ENCODE data around the gene ITGB2.

Gene ITGB2

GRCh38 chr21:44927259-44927586 is 6.5 kb upstream of the ITGB2 start:
- no peak for DNase-seq (ENCODE audit: low read depth, low spot score)
- H3K4me3 ChIP-seq (ENCODE audit: low read depth, low read length), result no peak overlapping the region
- POLR2A ChIA-PET, result interaction anchor here (0.8 to 2.1 kb wide), 3 partner anchors 54 to 126 kb away, joined by 3 to 12 read pairs (median 5); partner anchors contain the start of genes PTTG1IP and UBE2G2
- CTCF ChIA-PET, result interaction anchor here (1.1 to 5.0 kb wide), 7 partner anchors 20 to 210 kb away, joined by 3 to 30 read pairs (median 7); partner anchors contain the start of genes PTTG1IP and UBE2G2
- TF ChIP-seq CTCF (IDR thresholded peaks at IDR 0.05; ENCODE audit: insufficient read depth, low read length, missing control alignments), result no peak

DNA sequence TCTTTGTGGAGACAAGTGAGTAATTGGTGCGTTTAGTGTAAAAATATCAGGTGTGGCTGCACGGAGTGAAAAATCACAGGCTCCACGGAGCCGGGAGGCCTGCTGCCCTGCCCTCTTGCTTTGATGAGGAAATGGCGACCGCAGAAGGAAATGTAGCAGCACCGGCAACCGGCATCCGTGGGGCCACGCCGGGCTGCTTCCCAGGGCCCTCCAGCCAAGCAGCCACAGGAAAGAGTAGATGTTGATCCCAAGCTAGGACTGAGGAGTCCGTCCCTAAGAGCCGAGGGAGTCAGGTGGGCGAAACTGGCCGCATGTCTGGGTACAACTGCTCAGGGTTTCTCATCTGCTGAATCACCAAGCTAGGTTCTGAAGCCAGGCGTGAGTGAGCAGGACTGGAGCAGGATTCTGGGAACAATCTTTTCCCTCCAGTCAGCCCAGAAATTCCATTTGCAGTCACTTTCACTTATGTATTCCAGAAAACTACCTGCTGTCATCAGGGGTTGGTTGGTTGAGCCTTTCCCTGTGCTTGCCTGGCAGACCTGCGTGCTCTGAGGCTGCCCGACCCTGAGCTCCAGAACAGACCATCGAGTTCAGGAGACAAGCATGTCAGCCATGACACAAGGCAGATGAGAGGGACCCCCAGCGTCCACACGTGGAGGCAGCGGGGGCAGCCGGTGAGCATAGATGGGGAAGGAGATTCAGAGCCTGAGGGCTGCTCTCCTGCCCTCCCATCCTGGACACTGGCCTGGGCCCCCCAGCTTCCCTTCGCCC is 5.8 kb upstream of the ITGB2 start:
- CTCF ChIA-PET, result interaction anchor here (0.8 to 5.0 kb wide), 9 partner anchors 19 to 416 kb away, joined by 3 to 30 read pairs (median 4); partner anchors contain the start of genes PTTG1IP and UBE2G2
- H3K4me3 ChIP-seq (ENCODE audit: low read depth, low read length), result no peak overlapping the region
- TF ChIP-seq CTCF (IDR thresholded peaks at IDR 0.05; ENCODE audit: insufficient read depth, low read length, missing control alignments), result no peak
- no peak for DNase-seq (ENCODE audit: low read depth, low spot score)
- POLR2A ChIA-PET, result interaction anchor here (1.4 to 2.1 kb wide), 2 partner anchors 53 to 125 kb away, joined by 3 to 12 read pairs; partner anchors contain the start of genes PTTG1IP and UBE2G2

DNA sequence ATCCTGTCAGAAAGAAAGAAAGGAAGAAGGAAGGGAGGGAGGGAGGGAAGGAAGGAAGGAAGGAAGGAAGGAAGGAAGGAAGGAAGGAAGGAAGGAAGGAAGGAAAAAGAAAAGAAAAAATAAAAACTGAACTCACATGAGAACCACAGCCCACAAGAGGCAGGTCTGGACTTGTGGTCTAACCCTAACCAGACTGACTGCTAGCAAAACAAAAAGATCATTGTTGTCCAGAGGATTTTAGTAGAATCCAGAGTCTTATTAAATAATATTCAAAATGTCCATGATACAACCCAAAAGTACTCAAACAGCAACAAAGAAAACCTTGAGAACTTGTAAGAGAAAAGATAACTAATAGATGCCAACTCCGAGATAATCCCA is 4.7 kb upstream of the ITGB2 start:
- POLR2A ChIA-PET, result no interaction called here
- TF ChIP-seq CTCF (IDR thresholded peaks at IDR 0.05; ENCODE audit: insufficient read depth, low read length, missing control alignments), result no peak

DNA sequence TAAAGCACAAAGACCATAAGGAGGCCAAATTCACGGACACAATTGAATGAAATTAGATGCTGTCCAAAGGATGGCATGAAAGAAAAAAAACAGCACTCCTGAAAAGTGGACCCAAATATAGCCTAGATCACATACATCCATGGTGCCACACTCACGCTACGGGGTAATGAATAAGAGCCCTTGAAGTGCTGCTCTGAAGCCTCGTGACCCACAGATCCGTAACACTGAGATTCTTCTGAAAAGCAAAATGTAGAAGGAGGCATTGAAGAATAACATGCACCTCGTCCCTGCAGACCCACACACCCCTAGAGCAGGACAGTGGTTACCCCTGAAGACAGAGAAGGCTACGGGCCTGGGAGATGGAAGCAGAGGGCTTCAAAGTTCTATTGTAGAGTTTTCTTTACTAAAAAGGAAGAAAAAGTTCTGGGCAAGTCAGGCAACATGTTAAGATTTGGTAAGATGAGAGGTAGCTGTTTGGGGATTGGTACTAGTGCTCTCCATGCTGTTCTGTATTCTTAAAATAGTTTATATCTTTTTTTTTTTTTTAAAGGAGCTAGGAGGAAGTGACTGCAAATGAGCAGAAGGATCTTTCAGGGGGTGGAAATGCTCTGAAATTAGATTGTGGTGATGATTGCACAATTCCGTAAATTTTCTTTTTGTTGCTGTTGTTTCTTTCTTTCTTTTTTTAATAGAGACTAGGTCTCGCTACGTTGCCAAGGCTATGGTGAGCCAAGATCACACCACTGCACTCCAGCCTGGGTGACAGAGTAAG is 4.1 kb upstream of the ITGB2 start:
- no peak for DNase-seq (ENCODE audit: low read depth, low spot score)
- ChIA-PET POLR2A (no interaction called here), CTCF (no interaction called here)
- no peak for TF ChIP-seq CTCF (IDR thresholded peaks at IDR 0.05; ENCODE audit: insufficient read depth, low read length, missing control alignments)
- no peak overlapping the region for H3K4me3 ChIP-seq (ENCODE audit: low read depth, low read length)

More for the DNA sequence above, 4.7 kb upstream of the ITGB2 start:
- H3K4me3 ChIP-seq (ENCODE audit: low read depth, low read length), result no peak overlapping the region
- CTCF ChIA-PET, result interaction anchor here (5.0 kb wide), 1 partner anchor 212 kb away, joined by 30 read pairs; no protein-coding TSS in a partner anchor
- no peak for DNase-seq (ENCODE audit: low read depth, low spot score)

GRCh38 chr21:44923480-44924084 is 2.9 kb upstream of the ITGB2 start:
- H3K4me3 ChIP-seq (ENCODE audit: low read depth, low read length), result no peak overlapping the region
- DNase-seq (ENCODE audit: low read depth, low spot score), result no peak
- no peak for TF ChIP-seq CTCF (IDR thresholded peaks at IDR 0.05; ENCODE audit: insufficient read depth, low read length, missing control alignments)
- ChIA-PET POLR2A (no interaction called here), CTCF (no interaction called here)

- ChIA-PET POLR2A (no interaction called here), CTCF (interaction anchor here (1.5 kb wide), 1 partner anchor 11 kb away, joined by 3 read pairs; no protein-coding TSS in a partner anchor)
- H3K4me3 ChIP-seq (ENCODE audit: low read depth, low read length), result no peak overlapping the region
- no peak for DNase-seq (ENCODE audit: low read depth, low spot score)
- no peak for TF ChIP-seq CTCF (IDR thresholded peaks at IDR 0.05; ENCODE audit: insufficient read depth, low read length, missing control alignments)
These were observed 1.2 kb upstream of the ITGB2 start for GRCh38 chr21:44921928-44922327.

All from AG04449 (cell line).